Vagina (tissue), 2 donors: Measurements from ENCODE around the gene CES1. TPM values are rescaled to one million over a fixed set of nuclear protein-coding genes. Genes with fewer than 3 reads are reported as not detected.
"Not testable (repeated sequence)": the region's sequence is repeated elsewhere in the genome, so short reads cannot be mapped to it uniquely, and the experiment has no call there.

ENCODE experiments used
- DNase-seq, 2 donors: peaks; one replicate each; pipeline ENCODE4 v3.0.0-alpha.2; 2017; ENCODE audit errors: extremely low spot score in 2 of 2
- H3K27ac ChIP-seq: fragments of 200-600 bp; sonication (generic); one replicate; pipeline ENCODE4 v1.5.1; 2019
- H3K27me3 ChIP-seq: fragments of 200-600 bp; sonication (generic); one replicate; pipeline ENCODE4 v1.5.1; 2019
- H3K36me3 ChIP-seq, 2 donors: fragments of 200-600 bp; sonication (generic); one replicate each; pipeline ENCODE4 v1.5.1; 2017 to 2019
- H3K4me1 ChIP-seq: fragments of 200-600 bp; sonication (generic); one replicate; pipeline ENCODE4 v1.5.1; 2019
- H3K4me3 ChIP-seq, 2 donors: fragments of 200-600 bp; sonication (generic); 1 replicate in 1 of 2; 2 replicates in 1 of 2; pipeline ENCODE4 v1.5.1; 2016 to 2019
- H3K9me3 ChIP-seq: fragments of 200-600 bp; sonication (generic); one replicate; pipeline ENCODE4 v1.5.1; 2019
- CTCF ChIP-seq, 3 experiments: fragments of 450-650 bp in 2 of 3; fragments of 200-600 bp in 1 of 3; sonication (generic) in 1 of 3; IDR thresholded peaks; one replicate each; pipeline ENCODE4 v1.5.1; 2017 to 2019; ENCODE audit warnings: antibody characterized with exemption in 3 of 3, mild to moderate bottlenecking in 2 of 3, moderate library complexity in 2 of 3
- POLR2A ChIP-seq, 2 donors: fragments of 450-650 bp; IDR thresholded peaks; one replicate each; pipeline ENCODE4 v1.6.1; 2017; ENCODE audit warnings: antibody characterized with exemption in 2 of 2, mild to moderate bottlenecking in 2 of 2, moderate library complexity in 2 of 2
- POLR2AphosphoS5 ChIP-seq, 2 donors: sonication (generic); formaldehyde crosslinking; IDR thresholded peaks; one replicate each; pipeline ENCODE4 v1.9.0; 2017; ENCODE audit warnings: antibody characterized with exemption in 2 of 2, mild to moderate bottlenecking in 2 of 2, low read depth in 1 of 2; ENCODE audit not compliant: insufficient read depth in 1 of 2
- intact Hi-C: fragments of 100-400 bp; cut with DNase I; formaldehyde crosslinking; loops from one replicate; pipeline ENCODE4 v1.15.1; 2023
- total RNA-seq: library from RNA; depleted of rRNA; stranded (reverse); fragments of >200 nt; gene quantifications from one replicate; pipeline ENCODE4 v1.2.3, GENCODE V29; 2016

Gene CES1
- total RNA-seq, 1 donor from 2014 or later = 10.1 TPM

DNA sequence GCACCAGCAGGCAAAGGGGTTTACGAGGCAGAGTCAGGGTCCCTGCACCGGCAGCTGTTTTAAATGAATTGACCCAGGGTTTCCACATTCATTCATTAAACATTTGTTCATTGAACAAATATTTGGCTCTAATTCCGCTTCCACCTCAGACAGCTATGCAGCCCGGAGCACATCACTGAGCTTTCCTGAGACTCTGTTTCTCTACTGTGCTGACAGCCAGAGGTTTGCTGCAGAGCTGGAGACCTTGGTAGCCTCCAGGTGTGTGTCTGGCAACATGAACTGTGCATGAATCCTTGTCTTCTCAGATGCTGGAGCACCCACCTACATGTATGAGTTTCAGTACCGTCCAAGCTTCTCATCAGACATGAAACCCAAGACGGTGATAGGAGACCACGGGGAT lies 42.7 kb downstream of the CES1 start:
- H3K9me3 ChIP-seq, H3K4me3 ChIP-seq, H3K4me1 ChIP-seq, H3K27ac ChIP-seq, DNase-seq, H3K36me3 ChIP-seq, intact Hi-C loops, H3K27me3 ChIP-seq: not testable (repeated sequence)

GRCh38 chr16:55782793-55783091 lies 50.2 kb downstream of the CES1 start:
- H3K27me3 ChIP-seq, H3K4me3 ChIP-seq, H3K9me3 ChIP-seq, H3K36me3 ChIP-seq, H3K27ac ChIP-seq, intact Hi-C loops, H3K4me1 ChIP-seq, DNase-seq: not testable (repeated sequence)

DNA sequence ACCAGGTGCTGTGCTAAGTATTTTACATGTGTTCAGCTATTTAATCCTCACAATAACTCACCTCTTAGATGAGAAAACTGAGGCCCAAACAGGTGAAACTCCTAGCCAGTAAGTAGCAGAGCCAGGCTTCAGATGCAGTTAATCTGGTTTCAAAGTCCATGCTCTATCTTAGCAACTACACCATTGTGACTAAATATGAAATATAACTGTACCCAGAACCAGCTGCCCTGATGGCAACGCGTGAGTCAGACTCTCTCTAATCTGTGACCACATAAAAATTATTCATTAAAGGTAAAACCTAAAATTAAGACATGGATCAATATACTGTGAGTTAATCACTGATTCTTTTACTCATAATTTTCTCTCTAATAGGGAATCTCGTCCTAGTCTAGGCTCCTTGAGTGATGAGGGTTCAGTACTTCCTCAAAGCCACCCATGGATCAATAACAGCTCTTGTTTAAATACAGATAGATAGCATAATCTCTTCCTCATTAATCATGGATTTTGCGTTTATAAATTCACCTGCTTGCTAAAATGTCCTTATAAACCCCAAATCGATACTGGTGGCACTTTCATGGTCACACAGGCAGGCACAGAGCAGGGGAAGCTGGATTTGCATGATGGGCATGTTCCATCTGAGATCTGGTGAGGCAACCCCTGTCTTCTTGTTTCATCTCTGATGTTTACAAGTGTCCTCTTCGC lies 50.7 kb downstream of the CES1 start:
- H3K9me3 ChIP-seq, intact Hi-C loops, H3K36me3 ChIP-seq, H3K27me3 ChIP-seq, H3K4me1 ChIP-seq, DNase-seq, H3K4me3 ChIP-seq, H3K27ac ChIP-seq: not testable (repeated sequence)

DNA sequence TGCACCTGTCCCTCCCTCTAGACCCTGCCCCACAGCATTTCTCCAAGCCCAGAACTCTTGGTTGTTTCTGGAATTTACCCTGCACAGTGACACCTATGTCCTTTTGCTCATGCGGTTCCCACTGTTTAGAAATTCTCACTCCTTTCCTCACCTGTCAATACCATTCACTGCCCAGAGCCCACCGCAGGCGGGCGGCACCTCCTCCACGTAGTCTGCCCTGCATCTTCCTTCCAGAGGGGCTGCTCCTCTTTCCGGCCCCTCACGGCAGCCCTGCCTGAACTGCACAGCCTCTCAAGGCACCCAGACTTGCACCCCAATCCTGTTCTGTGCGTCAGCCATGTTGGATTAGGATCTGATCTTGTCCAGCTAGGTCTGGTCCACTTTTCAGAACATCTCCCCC lies 51.4 kb downstream of the CES1 start:
- H3K27ac ChIP-seq, H3K4me1 ChIP-seq, H3K9me3 ChIP-seq, DNase-seq, H3K27me3 ChIP-seq, H3K4me3 ChIP-seq, H3K36me3 ChIP-seq, intact Hi-C loops: not testable (repeated sequence)

- H3K9me3 ChIP-seq, H3K4me3 ChIP-seq, H3K27ac ChIP-seq, DNase-seq, H3K4me1 ChIP-seq, H3K36me3 ChIP-seq, H3K27me3 ChIP-seq, intact Hi-C loops: not testable (repeated sequence)
Measured at GRCh38 chr16:55780095-55780407, 52.8 kb downstream of the CES1 start.

DNA sequence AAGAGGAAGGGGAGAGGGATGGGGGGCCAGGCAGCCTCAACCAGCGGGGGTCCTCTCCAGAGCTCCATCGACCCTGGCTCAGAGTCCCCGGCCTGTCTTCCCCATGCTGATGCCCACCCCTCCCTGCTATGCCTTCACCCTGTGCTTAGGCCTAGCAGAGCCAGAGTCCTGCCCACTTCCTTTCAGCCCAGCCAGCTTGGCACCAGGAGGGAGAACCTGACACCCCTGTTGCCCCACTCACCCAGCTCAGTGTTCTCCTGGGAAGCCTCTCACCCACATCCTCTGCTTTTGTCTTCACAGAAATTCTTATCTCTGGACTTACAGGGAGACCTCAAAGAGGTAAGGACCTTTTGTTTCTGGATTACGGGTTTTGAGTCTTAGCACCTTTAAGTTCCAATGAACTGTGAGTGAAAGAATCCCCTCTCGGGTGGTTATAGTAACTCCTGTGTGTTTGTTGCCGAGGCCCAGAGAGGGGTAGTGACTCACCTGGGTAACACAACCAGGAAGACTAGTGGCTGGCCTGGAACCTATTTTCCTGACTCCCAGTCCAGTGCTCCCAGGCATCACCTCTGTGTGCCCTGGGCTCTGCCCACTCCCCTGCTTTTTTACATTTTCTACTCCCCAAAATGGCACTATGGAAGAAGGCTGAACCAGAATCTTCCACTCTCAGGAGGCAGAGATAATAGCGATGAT lies 53.3 kb downstream of the CES1 start:
- no peaks in the 10 kb centered on the region for H3K36me3 ChIP-seq
- intact Hi-C loops = no loop called here
- DNase-seq = no peak
- H3K4me3 ChIP-seq = no peak overlapping the region
- H3K4me1 ChIP-seq = no peaks in the 10 kb centered on the region
- no peak overlapping the region for H3K27ac ChIP-seq
- no peak for TF ChIP-seq POLR2A (IDR thresholded peaks at IDR 0.05)
- TF ChIP-seq CTCF (IDR thresholded peaks at IDR 0.05) = no peak
- no peak for TF ChIP-seq POLR2AphosphoS5 (IDR thresholded peaks at IDR 0.05; ENCODE audit: insufficient read depth in 1 of 2, low read depth in 1 of 2)
- H3K9me3 ChIP-seq = no peaks in the 10 kb centered on the region
- H3K27me3 ChIP-seq = no peaks in the 10 kb centered on the region

DNA sequence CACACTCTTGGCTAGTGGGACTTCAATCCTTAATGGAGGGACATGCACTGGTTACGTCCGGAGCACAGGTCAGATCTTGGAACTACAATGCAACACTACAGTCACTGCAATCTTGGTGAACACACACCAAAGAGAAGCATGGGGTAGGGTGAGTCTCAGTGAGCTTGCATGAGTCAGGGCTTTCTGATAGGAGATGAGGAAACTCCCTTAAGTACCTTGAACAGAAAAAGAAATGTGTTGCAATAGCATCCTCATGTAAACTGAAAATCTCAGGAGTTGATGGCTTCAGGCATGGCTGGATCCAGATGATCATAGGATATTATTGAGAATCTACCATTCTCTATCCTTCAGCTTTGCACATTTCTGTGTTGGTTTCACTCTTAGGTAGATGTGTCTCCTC lies 54.1 kb downstream of the CES1 start:
- no peaks in the 10 kb centered on the region for H3K9me3 ChIP-seq
- DNase-seq = no peak
- H3K27ac ChIP-seq = no peak overlapping the region
- no peaks in the 10 kb centered on the region for H3K36me3 ChIP-seq
- TF ChIP-seq CTCF (IDR thresholded peaks at IDR 0.05) = no peak
- H3K4me1 ChIP-seq = no peaks in the 10 kb centered on the region
- no peaks in the 10 kb centered on the region for H3K27me3 ChIP-seq
- H3K4me3 ChIP-seq = no peak overlapping the region
- intact Hi-C loops = no loop called here

DNA sequence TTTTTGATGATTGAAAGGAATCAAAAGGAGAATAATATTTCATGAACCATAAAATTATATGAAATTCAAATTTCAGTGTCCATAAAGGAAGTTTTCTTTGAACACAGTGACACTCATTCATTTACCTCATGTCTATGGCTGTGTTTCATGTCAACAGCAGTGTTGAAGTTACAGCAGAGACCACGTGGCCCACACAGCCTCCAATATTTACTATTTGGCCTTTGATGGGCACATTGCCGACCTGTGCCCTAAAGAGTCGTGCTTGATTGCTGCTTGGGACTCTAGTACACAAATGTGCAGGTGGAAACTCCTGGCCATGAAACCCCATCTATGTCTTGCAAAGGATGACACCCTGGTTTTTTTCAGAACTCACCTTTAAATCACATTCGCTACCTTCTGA lies 57.0 kb downstream of the CES1 start:
- no peaks in the 10 kb centered on the region for H3K36me3 ChIP-seq
- no peak overlapping the region for H3K4me3 ChIP-seq
- no peaks in the 10 kb centered on the region for H3K4me1 ChIP-seq
- no peak overlapping the region for H3K27ac ChIP-seq
- TF ChIP-seq POLR2A (IDR thresholded peaks at IDR 0.05) (no peak), POLR2AphosphoS5 (IDR thresholded peaks at IDR 0.05; ENCODE audit: insufficient read depth in 1 of 2, low read depth in 1 of 2) (no peak), CTCF (IDR thresholded peaks at IDR 0.05) (no peak)
- H3K27me3 ChIP-seq = no peaks in the 10 kb centered on the region
- no peak for DNase-seq
- intact Hi-C loops = no loop called here
- H3K9me3 ChIP-seq = no peaks in the 10 kb centered on the region
